ENCODE measurements around the gene USP51. TPM values are rescaled to one million over a fixed set of nuclear protein-coding genes. Genes with fewer than 3 reads are reported as not detected.
A peak's percentile ranks its signal among the peaks of the same experiment; 100 is the strongest.

USP51 gene
- polyA plus RNA-seq, 1 experiment, result 1.4 TPM

- CTCF ChIA-PET, result interaction anchor here (1.3 to 1.4 kb wide), 2 partner anchors 229 to 353 kb away, joined by 5 to 7 read pairs; partner anchors contain the start of gene RRAGB
These were observed 895 bp downstream of the USP51 start for GRCh38 chrX:55488593-55489313.

GRCh38 chrX:55488006-55488592, 1.5 kb downstream of the USP51 start:
- no peak for TF ChIP-seq CTCF (IDR thresholded peaks at IDR 0.05; ENCODE audit: low read depth, low read length)
- CTCF ChIA-PET, result interaction anchor here (0.6 kb wide), 1 partner anchor 392 kb away, joined by 3 read pairs; no protein-coding TSS in a partner anchor
- Histone ChIP-seq H3K27me3 (ENCODE audit: control insufficient read depth, insufficient read depth, low read length) (no peaks in the 10 kb centered on the region), H3K27ac (ENCODE audit: low read depth, low read length) (no peak overlapping the region), H3K4me3 (ENCODE audit: low read depth, low read length) (peak overlapping the region; percentile 71), H3K9me3 (ENCODE audit: control insufficient read depth, insufficient read depth, low read length) (no peaks in the 10 kb centered on the region)
- POLR2A ChIA-PET, result interaction anchor here (0.6 to 1.5 kb wide), 3 partner anchors 36 to 326 kb away, joined by 3 to 13 read pairs (median 5); partner anchors contain the start of genes MAGEH1 and RRAGB
- no peak for DNase-seq (ENCODE audit: low read depth, low spot score)

More at GRCh38 chrX:55488593-55489313, 895 bp downstream of the USP51 start:
- Histone ChIP-seq H3K4me3 (ENCODE audit: low read depth, low read length) (peak overlapping the region; percentile 71), H3K27me3 (ENCODE audit: control insufficient read depth, insufficient read depth, low read length) (no peaks in the 10 kb centered on the region), H3K27ac (ENCODE audit: low read depth, low read length) (peak overlapping the region; percentile 80), H3K9me3 (ENCODE audit: control insufficient read depth, insufficient read depth, low read length) (no peaks in the 10 kb centered on the region)
- DNase-seq (ENCODE audit: low read depth, low spot score), result no peak
- TF ChIP-seq CTCF (IDR thresholded peaks at IDR 0.05; ENCODE audit: low read depth, low read length), result no peak
- POLR2A ChIA-PET, result interaction anchor here (0.6 to 1.5 kb wide), 3 partner anchors 37 to 327 kb away, joined by 3 to 13 read pairs (median 5); partner anchors contain the start of genes MAGEH1 and RRAGB

- Histone ChIP-seq H3K4me3 (ENCODE audit: low read depth, low read length) (no peak overlapping the region), H3K9me3 (ENCODE audit: control insufficient read depth, insufficient read depth, low read length) (no peaks in the 10 kb centered on the region), H3K27ac (ENCODE audit: low read depth, low read length) (no peak overlapping the region), H3K27me3 (ENCODE audit: control insufficient read depth, insufficient read depth, low read length) (no peaks in the 10 kb centered on the region)
- DNase-seq (ENCODE audit: low read depth, low spot score), result no peak
- CTCF ChIA-PET, result no interaction called here
- no peak for TF ChIP-seq CTCF (IDR thresholded peaks at IDR 0.05; ENCODE audit: low read depth, low read length)
- POLR2A ChIA-PET, result no interaction called here
These were observed 2.5 kb downstream of the USP51 start for GRCh38 chrX:55487143-55487542.

DNA sequence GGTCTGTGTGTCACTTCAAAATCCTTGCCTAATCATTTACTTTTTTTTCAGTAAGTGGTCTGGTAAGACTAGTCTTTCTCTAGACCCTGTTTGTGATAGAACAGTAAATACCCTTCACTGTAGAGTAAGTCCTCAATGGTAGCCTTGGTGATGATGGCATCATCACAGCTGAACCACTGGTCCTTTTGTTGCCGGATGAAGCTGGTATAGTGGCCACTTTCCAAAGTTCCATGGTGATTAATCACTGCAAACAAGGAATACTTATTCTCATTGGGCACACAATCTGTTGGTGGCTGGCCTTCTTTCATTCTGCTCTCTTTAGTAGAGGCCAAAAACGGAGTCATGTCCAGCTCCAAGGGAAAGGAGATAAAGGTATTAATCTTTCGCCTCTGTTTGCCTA, 2.9 kb downstream of the USP51 start:
- DNase-seq (ENCODE audit: low read depth, low spot score), result no peak
- ChIA-PET POLR2A (no interaction called here), CTCF (no interaction called here)
- H3K9me3 ChIP-seq (ENCODE audit: control insufficient read depth, insufficient read depth, low read length), result no peaks in the 10 kb centered on the region
- no peak overlapping the region for H3K4me3 ChIP-seq (ENCODE audit: low read depth, low read length)
- no peaks in the 10 kb centered on the region for H3K27me3 ChIP-seq (ENCODE audit: control insufficient read depth, insufficient read depth, low read length)
- H3K27ac ChIP-seq (ENCODE audit: low read depth, low read length), result no peak overlapping the region
- no peak for TF ChIP-seq CTCF (IDR thresholded peaks at IDR 0.05; ENCODE audit: low read depth, low read length)

- no peak for DNase-seq (ENCODE audit: low read depth, low spot score)
- POLR2A ChIA-PET, result no interaction called here
- Histone ChIP-seq H3K27ac (ENCODE audit: low read depth, low read length) (no peak overlapping the region), H3K27me3 (ENCODE audit: control insufficient read depth, insufficient read depth, low read length) (no peaks in the 10 kb centered on the region), H3K4me3 (ENCODE audit: low read depth, low read length) (no peak overlapping the region), H3K9me3 (ENCODE audit: control insufficient read depth, insufficient read depth, low read length) (no peaks in the 10 kb centered on the region)
- CTCF ChIA-PET, result no interaction called here
- no peak for TF ChIP-seq CTCF (IDR thresholded peaks at IDR 0.05; ENCODE audit: low read depth, low read length)
These were observed 4.7 kb downstream of the USP51 start for GRCh38 chrX:55484948-55485347.

Measured in AG04450 (cell line).